H1 (cell line): ENCODE data around the gene REEP2. TPM values are rescaled to one million over a fixed set of nuclear protein-coding genes. Genes with fewer than 3 reads are reported as not detected.
A peak's percentile ranks its signal among the peaks of the same experiment; 100 is the strongest.

ENCODE experiments used
- BRCA1 ChIP-seq: IDR thresholded peaks from 2 replicates; pipeline ENCODE4 v1.6.1; 2012; ENCODE audit warnings: low read depth, low read length, improper control_type of control experiment
- CHD2 ChIP-seq: IDR thresholded peaks from 2 replicates; pipeline ENCODE4 v1.6.1; 2012; ENCODE audit warnings: low read length, improper control_type of control experiment
- EGR1 ChIP-seq: IDR thresholded peaks from 2 replicates; pipeline ENCODE4 v1.6.1; 2011; ENCODE audit warnings: low read depth, low read length, borderline replicate concordance
- KDM1A ChIP-seq: fragments of 200-600, 300-600 bp; sonication (generic); IDR thresholded peaks from 2 replicates; pipeline ENCODE4 v1.7.1; 2016; ENCODE audit warnings: mild to moderate bottlenecking, low read length, borderline replicate concordance
- KDM5A ChIP-seq: fragments of 200-600 bp; IDR thresholded peaks from 2 replicates; pipeline ENCODE4 v1.7.1; 2012; ENCODE audit warnings: mild to moderate bottlenecking, low read length, inconsistent platforms, mixed read lengths
- NRF1 ChIP-seq: IDR thresholded peaks from 2 replicates; pipeline ENCODE4 v1.6.1; 2011; ENCODE audit warnings: mild to moderate bottlenecking, low read depth, low read length, improper control_type of control experiment
- POU5F1 ChIP-seq: IDR thresholded peaks from 2 replicates; pipeline ENCODE4 v1.6.1; 2011; ENCODE audit warnings: low read depth, mild to moderate bottlenecking, low read length, moderate library complexity
- RAD21 ChIP-seq, 2 experiments: IDR thresholded peaks in 1 of 2; conservative IDR thresholded peaks in 1 of 2; 2 replicates each; pipeline ENCODE4 v1.6.1; 2011; ENCODE audit warnings: low read depth in 2 of 2, low read length in 2 of 2, improper control_type of control experiment in 1 of 2, inconsistent platforms in 1 of 2, mild to moderate bottlenecking in 1 of 2, moderate library complexity in 1 of 2
- RBBP5 ChIP-seq: IDR thresholded peaks from 2 replicates; pipeline ENCODE4 v1.7.1; 2012; ENCODE audit warnings: low read depth, mild to moderate bottlenecking, inconsistent platforms, low read length, moderate library complexity, borderline replicate concordance
- RNF2 ChIP-seq: fragments of 200-900, 300-1000 bp; sonication (generic); IDR thresholded peaks from 2 replicates; pipeline ENCODE4 v1.7.1; 2016; ENCODE audit warnings: borderline replicate concordance, low read depth, mild to moderate bottlenecking, antibody characterized with exemption, low read length; ENCODE audit not compliant: poor library complexity, severe bottlenecking; ENCODE audit errors: missing control alignments
- RXRA ChIP-seq: IDR thresholded peaks from 2 replicates; pipeline ENCODE4 v1.6.1; 2011; ENCODE audit warnings: low read depth, mild to moderate bottlenecking, low read length, moderate library complexity; ENCODE audit not compliant: insufficient read depth
- SP2 ChIP-seq: IDR thresholded peaks from 2 replicates; pipeline ENCODE4 v1.6.1; 2012; ENCODE audit warnings: mild to moderate bottlenecking, low read length, inconsistent platforms
- SP4 ChIP-seq: IDR thresholded peaks from 2 replicates; pipeline ENCODE4 v1.6.1; 2012; ENCODE audit warnings: low read length, inconsistent platforms
- TAF7 ChIP-seq: optimal IDR thresholded peaks from 2 replicates; pipeline ENCODE3; 2011; ENCODE audit warnings: low read depth, mild to moderate bottlenecking, inconsistent platforms, low read length, moderate library complexity, borderline replicate concordance
- TCF12 ChIP-seq: IDR thresholded peaks from 2 replicates; pipeline ENCODE4 v1.6.1; 2011; ENCODE audit warnings: low read depth, mild to moderate bottlenecking, low read length
- TEAD4 ChIP-seq: IDR thresholded peaks from 2 replicates; pipeline ENCODE4 v1.6.1; 2012; ENCODE audit warnings: low read depth, low read length, inconsistent platforms, mixed read lengths
- ZNF274 ChIP-seq: IDR thresholded peaks from 2 replicates; pipeline ENCODE4 v1.7.0; 2012; ENCODE audit warnings: low read length, borderline replicate concordance; ENCODE audit errors: extremely low read depth
- polyA plus RNA-seq, 7 experiments: library from polyadenylated mRNA; depleted of rRNA in 3 of 7; stranded (reverse) in 5 of 7; unstranded in 2 of 7; fragments of >200 nt in 5 of 7; fragments of 200-250 nt in 2 of 7; gene quantifications; 1 replicate in 5 of 7; 2 replicates in 1 of 7; 4 replicates in 1 of 7; pipeline versions ENCODE4 v1.2.1 to v1.2.3, GENCODE V29; 2011 to 2013; ENCODE audit warnings: missing spikeins in 2 of 7, mixed read lengths in 2 of 7
- total RNA-seq: library from RNA; stranded (reverse); fragmentation: NEBNext Ultra II Directional; extraction: Animal tissue kit (Norgen Biotek cat#: 25700); gene quantifications from 2 replicates; pipeline ENCODE4 v1.2.1, GENCODE V29; 2021
- TF ChIP-seq, protein P1 (sequence below): IDR thresholded peaks from 2 replicates; pipeline ENCODE4 v1.6.1; 2011; ENCODE audit warnings: low read length, improper control_type of control experiment
- TF ChIP-seq, protein P2 (sequence below): IDR thresholded peaks from 2 replicates; pipeline ENCODE4 v1.6.1; 2012; ENCODE audit warnings: inconsistent platforms
- TF ChIP-seq, protein P3 (sequence below): IDR thresholded peaks from 2 replicates; pipeline ENCODE4 v1.6.1; 2012; ENCODE audit warnings: low read length, inconsistent platforms

REEP2 gene
- total and polyA plus RNA-seq, 2 of the 8 experiments (the other 6 are each of a cell fraction or from before 2014, with no cell fraction given), result 26.5 to 40.2 TPM

DNA sequence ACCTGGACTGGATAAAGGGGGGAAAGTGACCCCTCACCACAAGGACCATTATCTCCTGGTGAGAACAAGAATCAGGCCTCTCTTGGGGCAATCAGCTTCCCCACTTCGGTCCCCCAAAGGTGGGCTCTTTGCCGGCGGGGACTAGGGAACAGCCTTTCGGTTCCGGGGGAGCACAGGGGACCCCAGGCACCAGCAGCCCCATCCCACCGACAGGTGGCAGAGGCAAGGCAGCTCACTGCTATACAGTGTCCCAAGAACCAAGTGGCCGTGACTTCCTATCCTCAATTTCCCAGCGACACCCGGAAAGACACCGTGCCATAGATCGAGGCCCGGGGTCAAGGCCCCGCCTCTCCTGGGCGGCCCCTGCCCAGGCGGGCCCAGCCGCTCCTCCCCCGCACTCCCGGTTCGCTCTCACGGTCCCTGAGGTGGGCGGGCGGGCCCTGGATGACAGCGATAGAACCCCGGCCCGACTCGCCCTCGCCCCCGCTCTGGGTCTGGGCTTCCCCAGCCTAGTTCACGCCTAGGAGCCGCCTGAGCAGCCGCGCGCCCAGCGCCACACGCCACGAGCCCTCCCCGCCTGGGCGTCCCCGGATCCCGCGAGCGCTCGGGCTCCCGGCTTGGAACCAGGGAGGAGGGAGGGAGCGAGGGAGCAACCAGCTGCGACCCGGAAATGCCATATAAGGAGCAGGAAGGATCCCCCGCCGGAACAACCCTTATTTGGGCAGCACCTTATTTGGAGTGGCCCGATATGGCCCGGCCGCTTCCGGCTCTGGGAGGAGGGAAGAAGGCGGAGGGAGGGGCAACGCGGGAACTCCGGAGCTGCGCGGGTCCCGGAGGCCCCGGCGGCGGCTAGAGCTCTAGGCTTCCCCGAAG, 25.8 kb downstream of the REEP2 start (continued):
- TF ChIP-seq, protein P1, sequence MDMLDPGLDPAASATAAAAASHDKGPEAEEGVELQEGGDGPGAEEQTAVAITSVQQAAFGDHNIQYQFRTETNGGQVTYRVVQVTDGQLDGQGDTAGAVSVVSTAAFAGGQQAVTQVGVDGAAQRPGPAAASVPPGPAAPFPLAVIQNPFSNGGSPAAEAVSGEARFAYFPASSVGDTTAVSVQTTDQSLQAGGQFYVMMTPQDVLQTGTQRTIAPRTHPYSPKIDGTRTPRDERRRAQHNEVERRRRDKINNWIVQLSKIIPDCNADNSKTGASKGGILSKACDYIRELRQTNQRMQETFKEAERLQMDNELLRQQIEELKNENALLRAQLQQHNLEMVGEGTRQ, result no peak
- TF ChIP-seq POU5F1 (no peak), SP4 (no peak; the same call in 1 of the 2 replicates), ZNF274 (no peak), CHD2 (peak; percentile 84), RAD21 (IDR thresholded peaks at IDR 0.05 in 1 of 2, conservative IDR thresholded peaks at IDR 0.05 in 1 of 2; ENCODE audit: low read depth in 2 of 2, low read length in 2 of 2) (no peak), KDM1A (no peak), TEAD4 (no peak), KDM5A (no peak), NRF1 (no peak), TAF7 (no peak), RXRA (no peak), BRCA1 (0 out of 2 replicates have a peak, but pooled peaks have one; percentile 47), SP2 (no peak), EGR1 (peak; percentile 78; the same call in 1 of the 2 replicates), RBBP5 (no peak; the same call in 1 of the 2 replicates), TCF12 (no peak), RNF2 (no peak)
- TF ChIP-seq, protein P2, sequence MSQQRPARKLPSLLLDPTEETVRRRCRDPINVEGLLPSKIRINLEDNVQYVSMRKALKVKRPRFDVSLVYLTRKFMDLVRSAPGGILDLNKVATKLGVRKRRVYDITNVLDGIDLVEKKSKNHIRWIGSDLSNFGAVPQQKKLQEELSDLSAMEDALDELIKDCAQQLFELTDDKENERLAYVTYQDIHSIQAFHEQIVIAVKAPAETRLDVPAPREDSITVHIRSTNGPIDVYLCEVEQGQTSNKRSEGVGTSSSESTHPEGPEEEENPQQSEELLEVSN, result peak; percentile 44
- TF ChIP-seq, protein P3, sequence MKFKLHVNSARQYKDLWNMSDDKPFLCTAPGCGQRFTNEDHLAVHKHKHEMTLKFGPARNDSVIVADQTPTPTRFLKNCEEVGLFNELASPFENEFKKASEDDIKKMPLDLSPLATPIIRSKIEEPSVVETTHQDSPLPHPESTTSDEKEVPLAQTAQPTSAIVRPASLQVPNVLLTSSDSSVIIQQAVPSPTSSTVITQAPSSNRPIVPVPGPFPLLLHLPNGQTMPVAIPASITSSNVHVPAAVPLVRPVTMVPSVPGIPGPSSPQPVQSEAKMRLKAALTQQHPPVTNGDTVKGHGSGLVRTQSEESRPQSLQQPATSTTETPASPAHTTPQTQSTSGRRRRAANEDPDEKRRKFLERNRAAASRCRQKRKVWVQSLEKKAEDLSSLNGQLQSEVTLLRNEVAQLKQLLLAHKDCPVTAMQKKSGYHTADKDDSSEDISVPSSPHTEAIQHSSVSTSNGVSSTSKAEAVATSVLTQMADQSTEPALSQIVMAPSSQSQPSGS, result no peak; the same call in 1 of the 2 replicates
